Measurements from ENCODE around the gene PIGZ.

PIGZ gene

GRCh38 chr3:197001972-197002700, 33.5 kb upstream of the PIGZ start:
- DNase-seq (ENCODE audit: low read depth in 2 of 2, low spot score in 1 of 2) = no peak

- DNase-seq (ENCODE audit: low read depth in 2 of 2, low spot score in 1 of 2) = no peak
These were observed 32.7 kb upstream of the PIGZ start for GRCh38 chr3:197001106-197001971.

GRCh38 chr3:197000211-197000610, 31.6 kb upstream of the PIGZ start:
- DNase-seq (ENCODE audit: low read depth in 2 of 2, low spot score in 1 of 2) = no peak

GRCh38 chr3:196998966-196999760, 30.5 kb upstream of the PIGZ start:
- no peak for DNase-seq (ENCODE audit: low read depth in 2 of 2, low spot score in 1 of 2)

- no peak for DNase-seq (ENCODE audit: low read depth in 2 of 2, low spot score in 1 of 2)
These were observed 28.7 kb upstream of the PIGZ start for GRCh38 chr3:196997311-196997710.

GRCh38 chr3:196996454-196997265, 28.0 kb upstream of the PIGZ start:
- no peak for DNase-seq (ENCODE audit: low read depth in 2 of 2, low spot score in 1 of 2)

- DNase-seq (ENCODE audit: low read depth in 2 of 2, low spot score in 1 of 2) = no peak
These were observed 27.2 kb upstream of the PIGZ start for GRCh38 chr3:196995646-196996355.

- no peak for DNase-seq (ENCODE audit: low read depth in 2 of 2, low spot score in 1 of 2)
These were observed 26.4 kb upstream of the PIGZ start for GRCh38 chr3:196995027-196995426.

- DNase-seq (ENCODE audit: low read depth in 2 of 2, low spot score in 1 of 2) = no peak
These were observed 25.4 kb upstream of the PIGZ start for GRCh38 chr3:196994056-196994455.

- DNase-seq (ENCODE audit: low read depth in 2 of 2, low spot score in 1 of 2) = no peak
These were observed 23.9 kb upstream of the PIGZ start for GRCh38 chr3:196992461-196993065.

- DNase-seq (ENCODE audit: low read depth in 2 of 2, low spot score in 1 of 2) = no peak
These were observed 23.2 kb upstream of the PIGZ start for GRCh38 chr3:196991581-196992460.

GRCh38 chr3:196990601-196991007, 22.0 kb upstream of the PIGZ start:
- no peak for DNase-seq (ENCODE audit: low read depth in 2 of 2, low spot score in 1 of 2)

- no peak for DNase-seq (ENCODE audit: low read depth in 2 of 2, low spot score in 1 of 2)
These were observed 21.2 kb upstream of the PIGZ start for GRCh38 chr3:196989721-196990262.

- no peak for DNase-seq (ENCODE audit: low read depth in 2 of 2, low spot score in 1 of 2)
These were observed 19.8 kb upstream of the PIGZ start for GRCh38 chr3:196988241-196989029.

- DNase-seq (ENCODE audit: low read depth in 2 of 2, low spot score in 1 of 2) = no peak
These were observed 18.4 kb upstream of the PIGZ start for GRCh38 chr3:196987022-196987421.

GRCh38 chr3:196985954-196986885, 17.6 kb upstream of the PIGZ start:
- no peak for DNase-seq (ENCODE audit: low read depth in 2 of 2, low spot score in 1 of 2)

- DNase-seq (ENCODE audit: low read depth in 2 of 2, low spot score in 1 of 2) = no peak
These were observed 16.7 kb upstream of the PIGZ start for GRCh38 chr3:196985298-196985697.

Measured in stimulated activated CD8-positive, alpha-beta memory T cell treated with anti-CD3 and anti-CD28 coated beads, Interleukin-4, amount 100 ng/mL, for 4 hours (primary cell).